HG02973 (cell line): ENCODE data around the gene BCAS3.

ENCODE experiments used
- ATAC-seq: cut with Tn5 transposase; IDR thresholded peaks from one replicate; pipeline ENCODE4 v1.9.1; 2021; ENCODE audit warnings: moderate library complexity; ENCODE audit not compliant: unreplicated experiment

BCAS3 gene

GRCh38 chr17:61400717-61401388 lies 723.2 kb downstream of the BCAS3 start:
- ATAC-seq: no peak

DNA sequence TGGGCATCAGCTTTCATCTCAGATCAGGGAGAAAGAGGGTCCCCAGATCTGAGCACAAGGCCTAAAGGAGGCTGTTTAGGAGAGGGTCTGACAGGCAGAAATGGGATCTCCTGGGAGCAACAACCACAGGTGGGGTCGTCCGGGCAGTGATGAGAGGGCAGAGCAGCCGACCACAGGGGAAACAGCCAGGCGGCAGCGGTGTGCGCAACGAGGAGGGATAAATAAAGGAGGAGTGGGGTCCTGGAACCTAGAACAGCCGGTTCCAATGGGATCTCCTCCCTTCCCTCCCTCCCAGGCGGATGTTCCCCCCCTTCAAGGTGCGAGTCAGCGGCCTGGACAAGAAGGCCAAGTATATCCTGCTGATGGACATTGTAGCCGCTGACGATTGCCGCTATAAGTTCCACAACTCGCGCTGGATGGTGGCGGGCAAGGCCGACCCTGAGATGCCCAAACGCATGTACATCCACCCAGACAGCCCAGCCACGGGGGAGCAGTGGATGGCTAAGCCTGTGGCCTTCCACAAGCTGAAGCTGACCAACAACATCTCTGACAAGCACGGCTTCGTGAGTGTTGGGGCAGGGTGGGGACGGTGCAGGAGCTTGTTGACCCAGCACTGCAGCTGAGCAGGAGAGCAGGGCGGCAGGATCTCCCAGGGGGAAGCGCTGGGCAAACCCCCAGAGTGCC lies 723.9 kb downstream of the BCAS3 start:
- ATAC-seq: no peak

DNA sequence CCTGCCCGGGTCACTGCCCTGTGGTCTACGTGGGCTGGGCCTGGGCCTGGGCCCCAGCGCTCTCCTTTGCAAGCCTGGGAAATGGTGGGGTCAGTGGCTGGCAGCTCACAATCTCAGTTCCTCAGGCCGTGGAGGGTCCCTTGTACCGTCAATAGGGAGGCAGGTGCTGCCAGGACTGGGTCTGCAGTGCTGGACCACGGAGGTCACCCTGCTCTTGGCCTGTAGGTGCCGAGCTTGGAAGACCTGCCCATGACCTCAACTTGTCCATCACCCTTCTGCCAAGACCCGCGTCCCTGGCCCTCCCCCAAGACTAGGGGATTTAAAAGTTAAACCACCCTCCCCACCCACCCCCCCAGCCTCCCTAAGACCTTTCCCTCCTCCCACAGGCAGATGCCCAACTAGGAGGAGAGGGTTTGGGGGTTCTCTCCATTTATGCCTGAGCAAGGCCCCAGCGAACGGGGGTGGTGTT lies 724.5 kb downstream of the BCAS3 start:
- ATAC-seq: no peak

GRCh38 chr17:61402978-61403800 lies 725.5 kb downstream of the BCAS3 start:
- ATAC-seq: no peak

- ATAC-seq: no peak
These were observed 726.4 kb downstream of the BCAS3 start for GRCh38 chr17:61403801-61404662.

DNA sequence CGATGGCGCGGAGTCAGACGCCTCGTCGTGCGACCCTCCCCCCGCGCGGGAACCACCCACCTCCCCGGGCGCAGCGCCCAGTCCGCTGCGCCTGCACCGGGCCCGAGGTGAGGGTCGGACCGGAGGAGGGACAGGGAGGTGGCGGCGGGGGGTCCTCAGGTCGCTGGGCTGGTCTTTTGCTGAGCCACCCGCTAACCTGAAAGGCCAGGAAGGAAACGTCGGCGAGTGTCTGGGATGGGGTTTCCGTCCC lies 726.9 kb downstream of the BCAS3 start:
- no peak for ATAC-seq

DNA sequence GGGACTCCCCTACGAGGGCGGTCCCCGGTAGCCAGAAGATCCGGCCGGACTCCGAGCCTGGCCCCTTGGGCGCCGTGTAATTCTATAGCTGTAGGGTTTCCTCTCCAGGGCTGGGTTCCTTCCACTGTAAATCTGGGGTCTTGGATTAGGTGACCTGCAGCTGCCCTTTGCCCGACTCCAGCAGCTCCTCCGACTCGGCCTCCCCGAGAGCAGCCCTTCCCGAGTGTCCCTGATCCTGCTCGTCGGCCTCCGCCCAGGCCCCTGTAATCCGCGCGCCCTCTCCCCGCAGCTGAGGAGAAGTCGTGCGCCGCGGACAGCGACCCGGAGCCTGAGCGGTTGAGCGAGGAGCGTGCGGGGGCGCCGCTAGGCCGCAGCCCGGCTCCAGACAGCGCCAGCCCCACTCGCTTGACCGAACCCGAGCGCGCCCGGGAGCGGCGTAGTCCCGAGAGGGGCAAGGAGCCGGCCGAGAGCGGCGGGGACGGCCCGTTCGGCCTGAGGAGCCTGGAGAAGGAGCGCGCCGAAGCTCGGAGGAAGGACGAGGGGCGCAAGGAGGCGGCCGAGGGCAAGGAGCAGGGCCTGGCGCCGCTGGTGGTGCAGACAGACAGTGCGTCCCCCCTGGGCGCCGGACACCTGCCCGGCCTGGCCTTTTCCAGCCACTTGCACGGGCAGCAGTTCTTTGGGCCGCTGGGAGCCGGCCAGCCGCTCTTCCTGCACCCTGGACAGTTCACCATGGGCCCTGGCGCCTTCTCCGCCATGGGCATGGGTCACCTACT lies 727.4 kb downstream of the BCAS3 start:
- no peak for ATAC-seq

GRCh38 chr17:61405686-61406536 lies 728.3 kb downstream of the BCAS3 start:
- ATAC-seq: no peak

DNA sequence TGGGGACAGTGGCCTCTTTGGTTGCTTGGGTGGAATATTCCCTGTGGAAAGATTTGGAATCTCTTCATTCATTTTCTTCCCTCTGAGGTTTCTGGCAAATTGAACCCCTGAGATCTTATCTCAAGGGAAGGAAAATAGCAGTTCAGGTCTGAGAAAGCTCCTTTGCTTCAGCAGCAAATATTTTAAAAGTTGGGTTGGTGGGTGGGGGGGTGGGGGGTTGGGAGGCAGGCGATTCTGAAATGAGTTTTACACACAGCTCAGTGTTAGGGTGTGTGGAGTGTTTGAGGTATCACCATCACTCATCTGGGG lies 728.8 kb downstream of the BCAS3 start:
- ATAC-seq: no peak

- no peak for ATAC-seq
These were observed 729.6 kb downstream of the BCAS3 start for GRCh38 chr17:61406971-61407911.

- ATAC-seq: no peak
These were observed 730.7 kb downstream of the BCAS3 start for GRCh38 chr17:61408151-61409041.

DNA sequence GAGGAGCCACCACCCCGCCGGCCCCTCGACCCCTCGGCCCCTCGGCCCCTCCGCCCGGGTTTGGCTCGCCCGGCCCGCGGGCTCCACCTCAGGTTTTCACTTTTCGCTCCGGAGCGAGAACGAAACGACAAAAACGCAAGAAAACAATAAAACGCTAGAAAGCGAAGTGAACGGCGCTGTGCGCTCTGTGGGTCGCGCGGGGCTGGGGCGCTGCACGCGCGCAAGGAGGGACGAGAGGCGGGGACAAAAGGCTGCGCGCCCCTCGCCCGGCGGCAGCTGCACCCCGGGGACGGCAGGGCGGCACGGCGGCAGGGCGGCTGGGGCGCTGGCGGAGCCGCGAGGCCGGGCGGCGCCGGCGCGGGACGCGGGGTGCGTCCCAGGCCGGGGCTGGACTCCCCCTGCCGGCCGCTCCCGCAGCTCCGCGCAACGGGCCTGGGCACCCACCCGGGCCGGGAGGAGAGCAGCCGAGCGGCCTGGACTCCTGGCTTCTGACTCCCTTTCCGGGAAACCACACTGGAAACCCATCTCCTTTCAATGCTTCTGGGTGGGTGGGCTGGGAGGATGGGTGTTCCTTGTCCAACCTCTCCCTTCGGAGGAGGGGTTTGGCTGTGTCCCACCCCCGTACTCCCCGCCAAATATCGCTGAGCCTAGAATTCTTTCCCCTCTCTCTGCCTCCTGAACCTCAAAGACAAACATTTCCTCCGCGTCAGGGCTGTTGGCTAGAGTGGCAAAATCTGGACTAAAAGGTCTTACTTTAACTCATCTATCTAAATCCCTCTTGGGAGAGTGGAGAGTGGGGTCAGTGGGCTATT lies 731.9 kb downstream of the BCAS3 start:
- ATAC-seq: no peak

DNA sequence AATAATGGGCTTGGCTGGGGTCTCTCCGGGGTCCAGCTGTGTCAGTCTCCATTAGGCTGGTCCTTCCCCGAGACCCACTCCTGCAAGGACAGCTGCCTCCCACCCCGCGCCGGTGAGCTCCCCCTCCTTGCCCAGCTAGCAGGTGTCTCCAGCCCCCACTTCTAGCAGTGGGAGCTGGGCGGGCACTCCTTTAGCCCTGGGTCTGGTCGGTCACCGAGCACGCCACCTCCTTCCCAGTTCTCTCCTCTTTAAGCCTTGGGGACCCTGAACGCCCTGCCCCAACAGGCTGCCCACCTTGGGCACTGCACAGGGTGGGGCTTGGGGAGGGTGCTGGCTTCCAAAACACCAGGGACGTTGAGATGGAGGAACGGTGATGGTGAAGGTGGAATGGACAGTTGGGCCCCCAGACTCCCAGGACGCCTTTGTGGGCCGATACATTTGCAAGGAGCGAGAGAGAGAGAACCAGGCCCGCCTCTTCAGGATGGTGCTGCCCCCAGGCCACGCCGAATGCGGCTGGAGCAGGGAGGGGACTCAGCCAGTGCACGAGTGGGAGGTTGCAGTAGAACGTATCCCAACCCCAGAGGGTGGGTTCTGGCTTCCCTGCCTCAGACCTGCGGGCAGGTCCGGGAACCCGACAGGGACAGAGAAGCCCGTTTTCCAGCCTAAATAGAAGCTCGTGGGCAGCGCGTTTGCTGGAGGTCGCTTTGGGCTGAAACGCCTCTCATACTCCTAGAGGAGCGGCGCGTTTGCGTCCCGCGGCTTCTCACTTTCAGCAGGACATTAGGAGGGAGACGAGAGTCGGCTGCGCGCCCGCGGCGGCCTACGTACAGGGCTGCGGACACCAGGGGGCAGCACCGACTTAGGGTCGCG lies 732.7 kb downstream of the BCAS3 start:
- ATAC-seq: no peak

DNA sequence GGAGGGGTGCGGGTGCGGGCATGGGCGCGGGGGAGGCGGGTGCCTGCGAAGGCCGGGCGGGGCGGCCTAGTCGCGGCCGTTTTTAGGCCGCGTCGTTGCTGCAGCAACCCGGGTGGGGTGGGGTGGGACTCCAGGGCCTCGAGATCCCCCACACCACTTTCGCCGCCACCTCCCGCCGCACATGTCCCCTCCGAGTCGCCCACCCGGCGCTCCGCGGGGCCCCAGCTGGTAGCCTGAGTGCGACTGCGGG lies 733.3 kb downstream of the BCAS3 start:
- ATAC-seq: no peak

GRCh38 chr17:61411261-61412142 lies 733.9 kb downstream of the BCAS3 start:
- ATAC-seq: peak; percentile 7
